Measurements from ENCODE around the gene ACTR3.

Gene ACTR3

GRCh38 chr2:113966832-113967231 lies 76.9 kb downstream of the ACTR3 start:
- no peak for DNase-seq

GRCh38 chr2:113967272-113967671 lies 77.4 kb downstream of the ACTR3 start:
- DNase-seq, result no peak

DNA sequence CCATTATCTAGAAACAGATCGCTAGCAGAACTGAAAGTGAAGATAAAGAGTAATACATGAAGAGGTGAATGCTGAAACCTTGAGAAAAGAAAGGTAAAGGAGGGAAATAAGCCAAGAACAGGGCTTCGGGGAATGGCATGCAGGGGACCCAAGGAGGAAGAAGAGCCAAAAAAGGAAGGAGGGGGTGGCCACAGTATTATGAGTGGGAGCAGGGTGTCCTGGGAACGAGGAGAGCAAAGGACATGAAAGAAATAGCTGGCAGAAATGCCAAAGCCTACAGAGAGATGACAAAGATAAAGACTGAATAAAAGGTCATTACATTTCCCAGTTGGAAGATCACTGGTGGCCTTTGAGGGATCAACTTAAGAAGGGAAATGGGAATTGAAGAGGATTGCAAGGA lies 82.9 kb downstream of the ACTR3 start:
- DNase-seq, result no peak

DNA sequence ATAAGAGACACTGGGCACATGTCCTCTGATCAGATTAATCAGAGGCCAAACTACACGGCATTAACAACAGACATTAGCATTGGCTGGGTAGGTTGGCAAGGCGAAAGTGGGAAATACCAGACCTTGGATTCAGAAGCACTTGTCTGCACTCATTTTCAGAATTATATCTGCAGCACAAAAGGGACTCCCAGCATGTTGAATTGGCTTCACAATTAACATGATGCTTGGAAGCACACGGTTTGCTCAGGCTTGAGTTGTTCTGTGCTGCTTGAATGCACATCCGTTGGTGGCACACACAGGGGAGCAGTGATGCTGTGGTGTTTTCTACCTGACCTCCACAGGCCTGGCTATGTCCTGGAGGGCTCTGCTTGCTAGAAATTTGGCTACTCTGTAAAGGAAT lies 83.9 kb downstream of the ACTR3 start:
- no peak for DNase-seq

GRCh38 chr2:113974727-113975126 lies 84.8 kb downstream of the ACTR3 start:
- no peak for DNase-seq

DNA sequence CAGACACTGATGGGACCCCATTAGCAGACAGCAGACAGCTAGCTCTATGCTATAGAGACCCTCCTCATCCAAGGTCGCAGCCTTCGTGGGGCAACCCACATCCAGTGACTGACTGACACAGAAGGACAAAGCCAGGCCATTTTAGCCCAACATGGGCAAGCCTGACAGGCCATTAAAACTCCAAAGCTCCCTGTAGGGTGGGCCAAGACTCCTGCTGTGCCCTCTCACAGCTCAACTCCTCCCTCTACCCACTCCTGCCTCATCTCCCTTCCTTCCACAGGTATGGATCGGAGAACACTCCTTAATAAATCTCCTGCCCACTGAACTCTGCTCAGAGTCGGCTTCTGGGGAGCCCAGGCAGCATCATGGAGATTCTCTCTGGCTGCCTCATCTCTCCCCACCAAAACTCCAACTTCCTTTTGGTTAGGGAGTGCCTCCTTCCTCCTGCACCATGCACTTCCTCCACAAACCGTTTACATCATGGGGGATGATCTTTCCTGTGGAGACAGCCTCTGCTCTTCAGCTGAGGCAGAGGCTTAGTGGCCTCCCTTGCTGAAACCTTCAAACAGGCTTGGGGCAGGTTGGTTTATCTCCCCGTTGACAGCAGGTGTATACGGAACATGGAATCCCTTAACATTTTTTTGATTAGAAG lies 86.5 kb downstream of the ACTR3 start:
- peak; percentile 16 to 32 for DNase-seq

DNA sequence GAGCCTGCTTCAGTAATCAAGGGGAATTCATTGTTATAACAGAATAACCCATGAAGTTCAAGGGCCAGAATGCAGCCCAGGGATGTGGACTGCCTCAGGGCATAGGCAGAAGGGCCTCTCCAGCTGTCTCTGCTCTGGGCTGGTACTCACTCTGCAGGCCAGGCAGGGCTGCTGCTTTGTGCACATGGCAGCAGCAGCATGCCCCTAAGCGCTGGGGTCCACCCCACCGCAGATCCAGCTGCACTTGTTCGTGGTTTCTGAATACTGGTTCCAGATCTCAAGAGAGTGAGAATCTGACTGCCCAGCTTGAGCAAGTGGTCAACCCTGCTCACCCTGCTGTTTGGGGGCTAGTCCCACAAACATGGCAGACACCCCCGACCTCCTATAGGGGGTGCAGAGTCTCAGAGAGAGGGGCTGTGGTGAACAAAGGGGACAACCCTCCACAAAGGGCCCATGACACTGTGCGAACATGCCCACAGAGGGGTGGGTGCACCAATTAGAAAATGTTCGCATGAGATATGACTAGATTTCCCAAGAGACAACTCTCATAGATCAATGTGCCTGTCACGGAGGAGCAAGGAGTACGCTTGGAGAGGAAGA lies 87.3 kb downstream of the ACTR3 start:
- no peak for DNase-seq

DNA sequence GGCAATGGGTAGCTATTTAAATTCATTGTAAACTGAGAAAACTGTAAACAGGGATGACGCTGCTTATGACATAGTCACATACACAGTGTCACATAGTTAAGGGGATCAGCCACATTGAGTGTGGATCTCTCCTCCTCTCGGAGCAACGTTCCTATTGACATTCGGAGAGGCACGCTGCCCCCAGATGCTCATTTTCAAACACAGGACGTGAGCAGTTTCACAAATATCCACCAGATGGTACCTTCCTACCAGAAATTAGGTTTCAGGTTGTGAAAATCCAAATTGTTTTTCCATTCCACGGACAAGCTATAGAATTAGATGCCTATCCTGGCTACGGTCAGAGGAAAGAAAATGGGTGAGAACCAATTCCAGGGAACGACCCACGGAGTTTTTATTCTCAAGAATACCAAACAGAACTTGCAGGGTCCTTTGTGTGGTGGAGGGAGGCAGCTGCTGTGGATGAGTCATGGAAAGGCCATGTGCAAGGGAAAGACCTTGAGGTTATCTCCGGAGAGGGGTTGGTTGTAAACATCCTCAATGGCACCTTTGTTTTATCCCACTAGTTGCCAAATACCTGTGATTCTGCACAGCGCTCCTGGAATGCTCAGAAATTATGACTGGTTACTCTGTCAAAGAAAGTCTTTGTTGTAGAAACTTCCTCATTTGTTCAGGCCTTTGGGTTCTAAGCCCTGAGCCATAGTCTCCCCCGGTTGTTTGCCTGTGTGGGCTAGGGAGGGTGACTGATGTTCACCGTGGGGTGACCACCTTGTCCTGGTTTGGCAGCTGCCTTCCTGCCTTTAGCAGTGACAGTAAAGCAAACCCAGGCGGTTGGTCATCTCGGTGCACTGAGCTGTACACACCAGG lies 88.0 kb downstream of the ACTR3 start:
- no peak for DNase-seq

GRCh38 chr2:113978524-113979190 lies 88.8 kb downstream of the ACTR3 start:
- DNase-seq, result no peak

- no peak for DNase-seq
Observed at GRCh38 chr2:113979191-113980128, 89.6 kb downstream of the ACTR3 start.

DNA sequence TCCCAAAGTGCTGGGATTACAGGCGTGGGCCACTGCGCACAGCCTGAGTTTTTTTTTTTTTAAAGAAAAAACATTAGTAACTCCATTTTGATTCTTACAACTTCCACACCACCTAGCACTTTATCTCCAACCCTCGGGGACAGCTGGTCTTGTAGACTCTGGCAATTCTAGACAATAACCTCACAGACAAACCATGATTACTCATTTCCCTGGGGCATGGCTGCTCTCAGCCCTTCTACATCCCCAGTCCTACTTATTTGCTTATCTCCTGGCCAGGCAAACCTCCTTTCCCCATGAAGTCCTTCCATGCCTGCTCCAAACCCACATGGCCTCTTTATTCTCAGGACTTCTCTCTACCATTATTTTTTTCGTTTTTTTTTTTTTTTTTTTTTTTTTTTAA lies 91.1 kb downstream of the ACTR3 start:
- no peak for DNase-seq

DNA sequence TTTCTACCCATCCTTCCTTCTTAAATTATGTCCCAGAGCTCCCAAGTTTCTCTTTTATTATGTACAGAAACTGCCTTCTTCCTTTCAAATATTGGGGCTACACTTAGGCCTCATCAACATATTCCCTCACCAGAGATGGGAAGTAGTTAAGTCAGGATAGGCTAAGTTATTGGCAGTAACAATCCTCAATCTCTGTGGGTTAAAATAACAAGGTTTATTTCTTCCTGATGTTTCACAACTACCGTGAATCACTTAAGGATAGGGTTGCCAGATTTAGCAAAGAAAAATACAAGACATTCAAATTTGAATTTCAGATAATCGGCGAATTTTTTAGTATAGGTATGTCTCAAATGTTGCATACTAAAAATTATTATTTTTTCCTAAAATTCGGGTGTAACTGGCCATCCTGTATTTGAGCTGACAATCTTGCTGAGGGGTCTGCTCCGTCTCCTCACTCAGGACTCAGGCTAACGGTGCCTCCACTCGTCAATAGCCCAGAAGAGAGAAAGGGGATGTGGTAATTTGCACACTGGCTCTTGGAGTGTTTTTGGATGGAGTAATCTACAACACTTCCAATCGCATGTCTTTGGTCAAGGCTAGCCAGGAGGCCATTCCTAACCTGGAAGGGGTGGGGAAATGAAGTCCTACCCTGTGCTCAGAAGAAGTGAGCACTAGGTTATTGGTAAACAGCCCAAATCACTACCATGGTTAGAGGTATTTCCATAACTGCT lies 91.7 kb downstream of the ACTR3 start:
- no peak for DNase-seq

DNA sequence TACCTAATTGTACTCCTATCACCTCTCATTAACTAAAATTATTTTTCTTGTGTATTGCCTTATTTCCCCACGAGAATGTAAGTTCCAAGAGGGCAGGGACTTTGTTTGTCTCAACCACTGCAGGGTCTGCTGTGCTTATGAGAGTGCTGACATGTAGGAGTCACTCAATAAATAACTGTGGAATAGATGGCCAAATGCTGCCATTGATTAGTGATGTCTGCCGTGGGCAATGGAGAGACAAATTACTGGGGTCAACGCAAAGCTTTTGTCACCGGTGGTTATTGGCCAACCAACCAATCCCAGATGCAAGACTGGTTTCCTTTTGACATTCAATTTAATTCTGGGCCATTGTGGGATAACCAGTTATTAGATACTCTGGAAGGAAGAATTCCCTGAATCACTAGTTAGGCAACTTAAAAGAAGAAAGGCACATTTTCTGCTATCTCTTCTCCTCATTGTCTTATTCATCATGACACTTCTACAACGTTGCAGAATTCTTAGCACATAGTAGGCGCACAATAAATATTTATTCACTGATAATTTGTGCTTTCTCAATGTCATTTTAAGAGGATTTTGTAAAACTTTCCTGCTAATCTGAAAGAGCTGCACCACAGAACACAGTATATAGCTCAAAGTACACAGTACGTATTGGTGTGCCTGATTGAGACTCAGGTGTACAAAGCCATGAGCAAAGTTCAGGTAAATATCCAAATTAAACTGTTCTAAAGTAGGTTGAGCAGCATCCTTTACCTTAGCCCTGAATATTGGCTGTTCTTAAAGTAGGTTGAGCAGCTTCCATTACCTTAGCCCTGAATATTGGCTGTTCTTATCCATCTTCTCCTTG lies 95.9 kb downstream of the ACTR3 start:
- DNase-seq, result no peak

DNA sequence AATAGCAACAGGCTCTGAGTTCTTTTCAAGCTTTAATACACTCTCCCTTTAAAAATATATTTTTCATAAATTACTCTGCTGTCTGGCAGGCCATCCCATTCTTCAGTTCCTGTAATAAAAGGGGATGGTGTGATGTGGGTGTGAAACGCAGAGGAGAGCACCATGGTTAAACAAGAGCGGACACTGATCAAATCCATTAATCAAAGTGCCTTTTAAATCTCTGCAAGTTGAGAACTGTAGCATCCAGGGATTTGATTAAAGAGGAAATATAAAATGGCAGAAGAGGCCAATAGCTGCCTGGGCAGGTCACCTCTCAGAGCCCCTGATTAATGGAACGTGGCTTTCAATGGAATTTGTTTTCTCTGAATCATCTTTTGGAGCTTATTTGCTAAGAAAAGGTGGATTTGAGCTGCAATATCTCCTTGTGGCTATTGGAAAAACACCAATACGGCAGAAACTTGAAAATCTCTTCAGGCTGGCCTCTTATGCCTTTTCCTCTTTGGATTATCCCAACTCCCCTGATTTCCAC lies 96.9 kb downstream of the ACTR3 start:
- DNase-seq, result no peak

DNA sequence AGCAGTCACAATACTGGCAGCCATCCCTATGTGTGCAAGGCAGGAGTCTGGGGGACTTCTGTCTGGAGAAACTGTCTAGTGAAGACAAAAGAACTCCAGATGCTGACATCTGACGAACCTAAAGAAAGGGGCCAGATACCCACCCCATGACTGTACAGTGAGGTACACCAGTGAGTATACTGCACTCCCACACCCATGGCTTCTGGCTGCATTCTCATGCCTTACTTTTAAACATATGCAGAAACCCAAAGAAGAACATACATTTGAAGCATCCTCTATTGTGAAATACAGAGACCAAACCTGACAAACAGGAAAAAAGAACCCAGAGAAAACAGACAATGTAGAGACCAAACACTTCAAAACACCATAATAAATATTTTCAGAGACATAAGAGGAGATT lies 102.2 kb downstream of the ACTR3 start:
- no peak for DNase-seq

- DNase-seq, result no peak
Observed at GRCh38 chr2:113996671-113997594, 107.0 kb downstream of the ACTR3 start.

- DNase-seq, result no peak
Observed at GRCh38 chr2:114001152-114001551, 111.3 kb downstream of the ACTR3 start.

- no peak for DNase-seq
Observed at GRCh38 chr2:114001937-114002336, 112.0 kb downstream of the ACTR3 start.

DNA sequence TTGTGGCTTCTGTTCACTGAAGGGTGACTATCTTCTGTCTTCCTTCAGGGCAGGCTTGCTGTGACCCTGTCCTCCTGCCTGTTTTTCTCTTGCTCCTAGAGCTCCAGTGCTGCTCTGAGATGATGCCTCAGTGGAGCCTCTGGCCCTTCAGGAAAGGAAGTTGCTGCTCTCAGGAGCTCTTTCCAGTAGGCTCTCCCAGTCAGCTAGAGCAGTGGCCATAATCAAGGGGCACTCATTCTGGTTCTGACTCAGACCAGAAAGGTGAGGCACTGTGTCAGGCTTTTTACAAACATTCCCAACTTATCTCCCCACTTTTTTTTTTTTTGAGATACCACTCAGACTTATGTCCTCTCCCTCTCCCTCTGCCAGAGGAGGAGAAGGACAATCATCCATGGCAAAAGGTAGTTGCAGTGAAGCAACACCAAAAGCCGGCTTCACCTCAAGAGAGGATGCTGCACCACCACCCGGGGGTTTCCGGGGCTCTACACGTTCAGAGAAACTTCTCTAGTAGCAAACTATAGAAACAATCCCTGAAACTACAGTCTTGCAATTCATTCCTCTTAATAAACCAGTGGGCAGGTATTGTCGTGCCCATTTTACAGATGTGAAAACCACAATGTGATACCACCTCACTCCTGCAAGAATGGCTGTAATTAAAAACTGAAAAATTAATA lies 115.4 kb downstream of the ACTR3 start:
- no peak for DNase-seq

All from AML-193 (cell line).